ENCODE data around the gene NTM.
"Not testable (repeated sequence)": the region's sequence is repeated elsewhere in the genome, so short reads cannot be mapped to it uniquely, and the experiment has no call there.

The NTM gene

DNA sequence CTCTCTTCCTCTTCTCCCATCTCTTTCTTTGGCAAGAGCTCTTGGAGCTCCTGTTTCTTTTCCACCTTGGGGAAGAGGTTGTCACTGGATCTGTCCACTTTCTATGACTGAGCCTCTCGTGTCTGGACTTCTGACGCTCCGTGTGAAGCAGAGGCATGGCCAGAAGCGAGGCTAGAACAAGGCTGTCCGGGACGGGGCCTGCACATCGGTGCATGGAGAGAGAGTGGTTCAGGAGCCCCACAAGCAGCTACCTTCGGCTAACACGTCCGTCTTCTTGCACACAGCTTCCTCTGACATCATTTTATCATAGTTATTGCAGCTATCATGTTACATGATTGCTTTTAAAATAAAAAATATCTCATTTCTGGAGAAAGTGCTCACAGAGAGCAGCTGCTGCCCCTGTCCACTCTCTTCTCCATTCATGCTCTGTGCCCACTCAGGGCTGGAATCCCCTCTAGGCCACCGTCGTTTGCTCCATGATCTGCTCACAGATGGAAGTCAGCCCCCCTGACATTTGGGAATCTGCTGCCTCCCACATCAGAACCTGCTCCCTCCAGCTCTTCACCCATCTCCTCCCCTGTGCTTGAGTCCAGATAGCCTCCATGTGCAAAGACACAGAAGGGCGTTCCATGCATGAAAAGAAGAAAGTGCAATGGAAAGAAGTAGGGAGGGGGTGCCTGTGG is 308.4 kb downstream of the NTM start:
- no peak overlapping the region for H3K4ac ChIP-seq (ENCODE audit: low read depth in 1 of 2, low read length in 2 of 2)
- no peak overlapping the region for H2AK5ac ChIP-seq (ENCODE audit: low read length, severe bottlenecking)
- no peaks in the 10 kb centered on the region for H3K9me3 ChIP-seq (ENCODE audit: control insufficient read depth, low read length)
- H2BK15ac ChIP-seq (ENCODE audit: low read depth, poor library complexity, severe bottlenecking), result no peak overlapping the region
- no peak overlapping the region for H3K4me3 ChIP-seq (ENCODE audit: insufficient read depth in 1 of 2, low read depth in 1 of 2, low read length in 2 of 2)
- no peaks in the 10 kb centered on the region for H3K79me1 ChIP-seq (replicated peaks; ENCODE audit: low read length, poor library complexity, severe bottlenecking)
- no peak overlapping the region for H2BK5ac ChIP-seq (ENCODE audit: low read depth, low read length, poor library complexity, severe bottlenecking)
- H3K27ac ChIP-seq (ENCODE audit: low read length, poor library complexity, severe bottlenecking), result no peak overlapping the region
- H3K4me1 ChIP-seq (ENCODE audit: control insufficient read depth, insufficient read depth, low read depth, low read length), result peaks cover 2% of the 10 kb centered on the region
- 73% methylated on average over 11 of the region's 13 CpGs for WGBS
- no peak overlapping the region for H2BK12ac ChIP-seq (ENCODE audit: low read length in 2 of 2)
- no peaks in the 10 kb centered on the region for H3K36me3 ChIP-seq (ENCODE audit: control insufficient read depth in 1 of 2, insufficient read depth in 2 of 2, low read depth in 1 of 2, low read length in 2 of 2)
- no peak overlapping the region for H4K8ac ChIP-seq (ENCODE audit: low read length)
- H2BK120ac ChIP-seq (ENCODE audit: low read depth, low read length), result no peak overlapping the region
- no peak overlapping the region for H2AFZ ChIP-seq (ENCODE audit: low read depth, low read length)
- no peak overlapping the region for H4K91ac ChIP-seq (ENCODE audit: low read length)
- no peak for DNase-seq
- H3K4me2 ChIP-seq (ENCODE audit: low read length, poor library complexity, severe bottlenecking), result no peak overlapping the region
- no peak overlapping the region for H3K23ac ChIP-seq (ENCODE audit: low read length in 2 of 2)
- H3K18ac ChIP-seq (ENCODE audit: low read depth in 1 of 2, low read length in 2 of 2), result no peak overlapping the region
- peaks cover 29 to 33% of the 10 kb centered on the region in 2 experiments for H3K27me3 ChIP-seq (ENCODE audit: control insufficient read depth in 1 of 2, insufficient read depth in 1 of 2, low read length in 2 of 2)
- no peak overlapping the region for H3K14ac ChIP-seq (ENCODE audit: low read length in 2 of 2)
- no peak overlapping the region for H3K9ac ChIP-seq (ENCODE audit: low read length)

DNA sequence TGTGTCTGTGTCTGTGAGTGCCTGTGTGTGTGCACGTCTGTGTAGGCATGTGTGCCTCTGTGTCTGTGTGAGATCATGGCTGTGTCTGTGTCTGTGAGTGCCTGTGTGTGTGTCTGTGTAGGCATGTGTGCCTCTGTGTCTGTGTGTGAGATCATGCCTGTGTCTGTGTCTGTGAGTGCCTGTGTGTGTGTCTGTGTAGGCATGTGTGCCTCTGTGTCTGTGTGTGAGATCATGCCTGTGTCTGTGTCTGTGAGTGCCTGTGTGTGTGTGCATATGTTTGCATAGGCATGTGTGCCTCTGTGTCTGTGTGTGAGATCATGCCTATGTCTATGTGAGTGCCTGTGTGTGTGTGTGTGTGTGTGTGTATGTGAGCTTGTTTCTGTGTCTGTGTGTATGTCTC is 310.0 kb downstream of the NTM start:
- DNase-seq; H3K4ac ChIP-seq (ENCODE audit: low read depth in 1 of 2, low read length in 2 of 2); H3K4me3 ChIP-seq (ENCODE audit: insufficient read depth in 1 of 2, low read depth in 1 of 2, low read length in 2 of 2); H2AK5ac ChIP-seq (ENCODE audit: low read length, severe bottlenecking); H2BK12ac ChIP-seq (ENCODE audit: low read length in 2 of 2); H3K4me2 ChIP-seq (ENCODE audit: low read length, poor library complexity, severe bottlenecking); H3K18ac ChIP-seq (ENCODE audit: low read depth in 1 of 2, low read length in 2 of 2); H2BK15ac ChIP-seq (ENCODE audit: low read depth, poor library complexity, severe bottlenecking); H3K79me1 ChIP-seq (replicated peaks; ENCODE audit: low read length, poor library complexity, severe bottlenecking); H2BK5ac ChIP-seq (ENCODE audit: low read depth, low read length, poor library complexity, severe bottlenecking); H3K27ac ChIP-seq (ENCODE audit: low read length, poor library complexity, severe bottlenecking); H3K9me3 ChIP-seq (ENCODE audit: control insufficient read depth, low read length); H2AFZ ChIP-seq (ENCODE audit: low read depth, low read length); H3K36me3 ChIP-seq (ENCODE audit: control insufficient read depth in 1 of 2, insufficient read depth in 2 of 2, low read depth in 1 of 2, low read length in 2 of 2); H3K23ac ChIP-seq (ENCODE audit: low read length in 2 of 2); H4K8ac ChIP-seq (ENCODE audit: low read length); H3K4me1 ChIP-seq (ENCODE audit: control insufficient read depth, insufficient read depth, low read depth, low read length); H2BK120ac ChIP-seq (ENCODE audit: low read depth, low read length); H3K9ac ChIP-seq (ENCODE audit: low read length): not testable (repeated sequence)
- Histone ChIP-seq H3K27me3 (ENCODE audit: control insufficient read depth in 1 of 2, insufficient read depth in 1 of 2, low read length in 2 of 2) (peaks cover 33 to 43% of the 10 kb centered on the region in 2 experiments), H3K14ac (ENCODE audit: low read length in 2 of 2) (peak overlapping the region in 1 of 2 experiments; percentile 53), H4K91ac (ENCODE audit: low read length) (peak overlapping the region; percentile 79)
- 65% methylated on average over 1 of the region's 1 CpG for WGBS

DNA sequence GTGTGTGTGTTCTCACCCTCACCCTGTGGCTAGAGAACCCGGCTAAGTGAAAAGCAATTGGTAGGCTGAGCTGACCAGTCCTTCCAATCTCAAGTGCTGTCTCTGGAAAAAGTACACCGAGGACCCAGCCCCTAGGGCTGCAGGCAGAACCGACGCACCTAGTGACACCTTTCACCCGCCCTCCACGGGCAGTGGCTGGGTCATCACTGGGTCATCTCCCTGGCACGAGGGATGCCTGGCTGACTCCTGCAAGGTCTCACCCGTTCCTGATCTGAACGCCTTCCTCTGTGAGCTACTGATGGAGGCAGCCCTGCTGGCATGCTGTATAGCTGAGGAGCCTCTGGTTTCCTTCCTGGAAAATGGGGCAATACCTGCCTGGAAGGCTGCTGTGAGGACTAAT is 311.5 kb downstream of the NTM start:
- H3K4me1 ChIP-seq (ENCODE audit: control insufficient read depth, insufficient read depth, low read depth, low read length), result no peaks in the 10 kb centered on the region
- H4K91ac ChIP-seq (ENCODE audit: low read length), result no peak overlapping the region
- peaks cover 28 to 46% of the 10 kb centered on the region in 2 experiments for H3K27me3 ChIP-seq (ENCODE audit: control insufficient read depth in 1 of 2, insufficient read depth in 1 of 2, low read length in 2 of 2)
- no peak overlapping the region for H2AK5ac ChIP-seq (ENCODE audit: low read length, severe bottlenecking)
- H2BK15ac ChIP-seq (ENCODE audit: low read depth, poor library complexity, severe bottlenecking), result no peak overlapping the region
- no peaks in the 10 kb centered on the region for H3K9me3 ChIP-seq (ENCODE audit: control insufficient read depth, low read length)
- no peak overlapping the region for H3K14ac ChIP-seq (ENCODE audit: low read length in 2 of 2)
- H3K4me3 ChIP-seq (ENCODE audit: insufficient read depth in 1 of 2, low read depth in 1 of 2, low read length in 2 of 2), result no peak overlapping the region
- H3K9ac ChIP-seq (ENCODE audit: low read length), result no peak overlapping the region
- no peak overlapping the region for H2AFZ ChIP-seq (ENCODE audit: low read depth, low read length)
- no peaks in the 10 kb centered on the region for H3K79me1 ChIP-seq (replicated peaks; ENCODE audit: low read length, poor library complexity, severe bottlenecking)
- no peak overlapping the region for H3K27ac ChIP-seq (ENCODE audit: low read length, poor library complexity, severe bottlenecking)
- no peak overlapping the region for H3K4ac ChIP-seq (ENCODE audit: low read depth in 1 of 2, low read length in 2 of 2)
- no peak overlapping the region for H4K8ac ChIP-seq (ENCODE audit: low read length)
- H3K4me2 ChIP-seq (ENCODE audit: low read length, poor library complexity, severe bottlenecking), result no peak overlapping the region
- WGBS, result 91% methylated on average over 9 of the region's 9 CpGs
- DNase-seq, result no peak
- H2BK5ac ChIP-seq (ENCODE audit: low read depth, low read length, poor library complexity, severe bottlenecking), result no peak overlapping the region
- no peak overlapping the region for H3K23ac ChIP-seq (ENCODE audit: low read length in 2 of 2)
- H2BK120ac ChIP-seq (ENCODE audit: low read depth, low read length), result no peak overlapping the region
- H3K18ac ChIP-seq (ENCODE audit: low read depth in 1 of 2, low read length in 2 of 2), result no peak overlapping the region
- no peaks in the 10 kb centered on the region for H3K36me3 ChIP-seq (ENCODE audit: control insufficient read depth in 1 of 2, insufficient read depth in 2 of 2, low read depth in 1 of 2, low read length in 2 of 2)
- H2BK12ac ChIP-seq (ENCODE audit: low read length in 2 of 2), result no peak overlapping the region

DNA sequence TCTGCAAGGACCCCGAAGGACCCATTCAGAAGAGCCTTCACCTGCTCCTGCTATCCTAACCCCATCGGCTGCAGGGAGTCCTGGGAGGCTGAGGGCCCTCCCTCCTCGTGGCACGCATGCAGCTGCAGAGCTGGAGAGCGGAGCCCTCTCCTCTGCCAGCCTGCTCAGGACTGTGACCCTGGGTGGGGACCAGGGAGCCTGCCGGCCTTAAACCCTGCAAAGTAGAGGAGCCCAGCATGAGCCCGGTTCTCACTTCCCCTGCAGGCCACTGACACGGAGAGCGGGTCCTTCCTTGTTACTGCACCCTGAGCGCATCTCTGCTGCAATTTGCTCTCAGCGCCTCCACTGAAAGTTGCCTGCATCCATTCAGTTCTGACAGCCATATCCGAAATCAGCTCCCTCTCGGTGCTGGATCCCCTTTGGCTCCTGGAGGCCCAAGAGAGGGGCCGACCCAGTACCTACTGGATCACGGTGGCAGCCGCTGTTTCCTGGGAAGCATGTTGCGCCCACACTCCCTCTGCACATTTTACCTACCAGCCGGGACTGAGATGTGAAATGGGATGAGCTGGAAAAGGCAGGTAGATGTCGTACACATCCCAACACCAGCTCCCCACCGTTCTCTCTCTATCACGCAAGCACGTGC is 312.1 kb downstream of the NTM start:
- Histone ChIP-seq H2BK120ac (ENCODE audit: low read depth, low read length) (no peak overlapping the region), H3K9me3 (ENCODE audit: control insufficient read depth, low read length) (no peaks in the 10 kb centered on the region), H3K4me3 (ENCODE audit: insufficient read depth in 1 of 2, low read depth in 1 of 2, low read length in 2 of 2) (no peak overlapping the region), H3K4me2 (ENCODE audit: low read length, poor library complexity, severe bottlenecking) (no peak overlapping the region), H3K79me1 (replicated peaks; ENCODE audit: low read length, poor library complexity, severe bottlenecking) (no peaks in the 10 kb centered on the region), H2BK12ac (ENCODE audit: low read length in 2 of 2) (no peak overlapping the region), H4K91ac (ENCODE audit: low read length) (no peak overlapping the region), H2AFZ (ENCODE audit: low read depth, low read length) (no peak overlapping the region), H2AK5ac (ENCODE audit: low read length, severe bottlenecking) (no peak overlapping the region), H3K14ac (ENCODE audit: low read length in 2 of 2) (no peak overlapping the region), H3K4me1 (ENCODE audit: control insufficient read depth, insufficient read depth, low read depth, low read length) (no peaks in the 10 kb centered on the region), H3K36me3 (ENCODE audit: control insufficient read depth in 1 of 2, insufficient read depth in 2 of 2, low read depth in 1 of 2, low read length in 2 of 2) (no peaks in the 10 kb centered on the region), H3K23ac (ENCODE audit: low read length in 2 of 2) (no peak overlapping the region), H3K9ac (ENCODE audit: low read length) (no peak overlapping the region), H2BK15ac (ENCODE audit: low read depth, poor library complexity, severe bottlenecking) (no peak overlapping the region), H3K4ac (ENCODE audit: low read depth in 1 of 2, low read length in 2 of 2) (no peak overlapping the region), H4K8ac (ENCODE audit: low read length) (no peak overlapping the region), H2BK5ac (ENCODE audit: low read depth, low read length, poor library complexity, severe bottlenecking) (no peak overlapping the region), H3K18ac (ENCODE audit: low read depth in 1 of 2, low read length in 2 of 2) (no peak overlapping the region), H3K27ac (ENCODE audit: low read length, poor library complexity, severe bottlenecking) (no peak overlapping the region), H3K27me3 (ENCODE audit: control insufficient read depth in 1 of 2, insufficient read depth in 1 of 2, low read length in 2 of 2) (peaks cover 26 to 49% of the 10 kb centered on the region in 2 experiments)
- 92% methylated on average over 21 of the region's 22 CpGs for WGBS
- DNase-seq, result no peak

Measured in mesenchymal stem cell (in vitro differentiated cells and primary cell).